ENCODE measurements around the gene CFAP54.

Gene CFAP54, protein sequence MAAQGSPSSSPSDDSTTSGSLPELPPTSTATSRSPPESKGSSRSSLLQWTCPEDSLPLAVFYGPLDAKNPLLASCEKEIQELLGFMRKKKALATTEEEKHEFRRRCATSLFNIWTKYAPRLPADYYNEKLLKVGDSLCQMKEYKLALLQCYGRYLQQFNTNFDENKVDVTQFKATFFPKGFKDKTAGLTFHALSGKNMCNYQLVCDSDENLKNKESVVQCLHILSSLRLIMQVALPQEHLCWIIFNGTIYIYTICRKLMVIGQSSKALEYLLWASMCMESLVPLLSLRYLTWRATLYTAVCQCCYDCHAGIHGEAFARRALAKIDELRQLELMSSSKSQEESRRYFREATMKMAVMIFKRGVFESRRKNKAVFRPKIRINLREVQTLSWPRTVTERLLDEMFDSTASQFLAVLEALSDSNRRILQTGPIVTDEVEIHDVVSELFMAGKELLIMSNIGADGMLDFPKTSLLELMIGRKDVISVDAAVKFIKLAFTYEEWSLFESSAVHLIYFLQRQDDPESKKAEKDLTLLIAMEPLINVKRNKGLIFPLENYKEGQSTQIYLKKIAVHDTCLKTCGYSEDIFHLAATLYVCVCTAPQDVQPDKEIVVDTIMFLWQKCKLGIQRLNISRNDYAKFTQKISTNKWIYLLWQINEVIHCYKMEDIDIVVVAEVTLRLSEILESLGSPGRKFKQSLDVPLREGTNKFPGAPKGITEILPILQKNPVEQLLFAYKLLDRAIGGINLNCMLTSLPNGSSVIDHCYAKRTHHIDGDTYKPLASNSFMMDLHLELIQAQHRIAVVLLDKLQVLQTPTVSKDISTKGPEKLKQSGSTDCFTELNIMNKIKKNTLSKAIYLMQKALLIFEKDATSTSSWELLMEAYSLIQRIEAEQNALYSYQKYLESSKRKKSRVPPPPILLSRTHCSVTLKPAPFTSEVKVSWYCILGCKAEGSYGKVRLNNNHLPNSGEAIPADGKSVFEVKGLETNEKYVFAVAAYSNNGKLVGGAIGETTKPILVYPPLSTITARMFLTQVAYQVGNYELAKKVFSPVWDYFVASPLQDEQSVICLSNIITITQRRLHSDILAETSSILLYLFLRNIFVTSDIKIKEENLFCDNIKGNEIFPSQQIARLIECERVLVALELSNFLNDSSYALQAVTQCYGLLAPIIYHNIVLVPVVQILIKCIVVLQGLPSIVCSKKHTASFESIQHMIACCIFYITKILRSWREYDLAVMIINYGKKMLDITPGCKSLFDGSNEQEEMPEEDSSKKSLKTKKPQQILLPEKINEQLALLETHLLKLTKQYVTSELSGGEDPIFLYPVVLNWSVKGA (N-terminal part only)

GRCh38 chr12:96489392-96490056, at the start of gene CFAP54:
Gene CFAP54 (plus strand): TSS chr12:96489577. CDS start chr12:96489610, 33 bp downstream.
- no peaks in the 10 kb centered on the region for H3K36me3 ChIP-seq (ENCODE audit: low read depth)
- DNase-seq (ENCODE audit: low spot score) (peak; percentile 93), ATAC-seq (ENCODE audit: low read depth) (peak; percentile 89)
- H3K9me3 ChIP-seq (ENCODE audit: severe bottlenecking): no peaks in the 10 kb centered on the region
- H3K4me1 ChIP-seq (ENCODE audit: insufficient read depth, poor library complexity, severe bottlenecking): peaks cover 25% of the 10 kb centered on the region
- peak within 1 kb of the TSS; percentile 51 for H3K4me3 ChIP-seq (ENCODE audit: severe bottlenecking)
- no peaks in the 10 kb centered on the region for H3K27me3 ChIP-seq (ENCODE audit: insufficient read depth, poor library complexity, severe bottlenecking)
- TF ChIP-seq, protein P1, sequence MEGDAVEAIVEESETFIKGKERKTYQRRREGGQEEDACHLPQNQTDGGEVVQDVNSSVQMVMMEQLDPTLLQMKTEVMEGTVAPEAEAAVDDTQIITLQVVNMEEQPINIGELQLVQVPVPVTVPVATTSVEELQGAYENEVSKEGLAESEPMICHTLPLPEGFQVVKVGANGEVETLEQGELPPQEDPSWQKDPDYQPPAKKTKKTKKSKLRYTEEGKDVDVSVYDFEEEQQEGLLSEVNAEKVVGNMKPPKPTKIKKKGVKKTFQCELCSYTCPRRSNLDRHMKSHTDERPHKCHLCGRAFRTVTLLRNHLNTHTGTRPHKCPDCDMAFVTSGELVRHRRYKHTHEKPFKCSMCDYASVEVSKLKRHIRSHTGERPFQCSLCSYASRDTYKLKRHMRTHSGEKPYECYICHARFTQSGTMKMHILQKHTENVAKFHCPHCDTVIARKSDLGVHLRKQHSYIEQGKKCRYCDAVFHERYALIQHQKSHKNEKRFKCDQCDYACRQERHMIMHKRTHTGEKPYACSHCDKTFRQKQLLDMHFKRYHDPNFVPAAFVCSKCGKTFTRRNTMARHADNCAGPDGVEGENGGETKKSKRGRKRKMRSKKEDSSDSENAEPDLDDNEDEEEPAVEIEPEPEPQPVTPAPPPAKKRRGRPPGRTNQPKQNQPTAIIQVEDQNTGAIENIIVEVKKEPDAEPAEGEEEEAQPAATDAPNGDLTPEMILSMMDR (IDR thresholded peaks at IDR 0.05; ENCODE audit: poor library complexity, severe bottlenecking): peak; percentile 97
- peak within 1 kb of the TSS; percentile 63 for H3K27ac ChIP-seq (ENCODE audit: poor library complexity, severe bottlenecking)

- Histone ChIP-seq H3K4me3 (ENCODE audit: severe bottlenecking) (no peak overlapping the region), H3K9me3 (ENCODE audit: severe bottlenecking) (no peaks in the 10 kb centered on the region), H3K27me3 (ENCODE audit: insufficient read depth, poor library complexity, severe bottlenecking) (no peaks in the 10 kb centered on the region)
Measured at GRCh38 chr12:96441816-96442215, 47.6 kb upstream of the CFAP54 start.

DNA sequence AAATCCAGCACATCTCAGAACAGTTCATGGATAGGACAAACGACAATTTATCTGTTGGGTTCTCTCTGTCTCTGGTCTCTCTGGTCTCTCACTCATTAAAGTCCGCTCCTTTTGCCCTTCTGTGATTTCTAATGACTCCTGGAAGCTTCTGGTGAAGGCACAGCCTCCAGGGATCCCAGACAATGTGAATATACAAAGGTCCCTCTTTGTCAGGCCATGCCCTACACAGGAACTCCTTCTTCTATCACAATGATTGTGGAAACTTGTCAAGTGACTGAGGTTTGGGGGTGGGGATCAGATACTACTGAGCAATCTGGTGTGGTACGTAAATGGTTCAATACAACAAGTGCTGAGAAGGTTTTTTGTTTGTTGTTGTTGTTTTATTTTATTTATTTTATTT, 46.5 kb upstream of the CFAP54 start:
- Histone ChIP-seq H3K9me3 (ENCODE audit: severe bottlenecking) (no peaks in the 10 kb centered on the region), H3K27me3 (ENCODE audit: insufficient read depth, poor library complexity, severe bottlenecking) (no peaks in the 10 kb centered on the region), H3K4me1 (ENCODE audit: insufficient read depth, poor library complexity, severe bottlenecking) (peaks cover 27% of the 10 kb centered on the region), H3K4me3 (ENCODE audit: severe bottlenecking) (no peak overlapping the region), H3K27ac (ENCODE audit: poor library complexity, severe bottlenecking) (no peak overlapping the region), H3K36me3 (ENCODE audit: low read depth) (no peaks in the 10 kb centered on the region)
- DNase-seq (ENCODE audit: low spot score) (no peak), ATAC-seq (ENCODE audit: low read depth) (no peak)
- TF ChIP-seq, protein P1 (IDR thresholded peaks at IDR 0.05; ENCODE audit: poor library complexity, severe bottlenecking): no peak

More at GRCh38 chr12:96441816-96442215, 47.6 kb upstream of the CFAP54 start:
- H3K36me3 ChIP-seq (ENCODE audit: low read depth): no peaks in the 10 kb centered on the region
- ATAC-seq (ENCODE audit: low read depth): no peak
- no peak for DNase-seq (ENCODE audit: low spot score)
- TF ChIP-seq, protein P1 (IDR thresholded peaks at IDR 0.05; ENCODE audit: poor library complexity, severe bottlenecking): no peak
- H3K27ac ChIP-seq (ENCODE audit: poor library complexity, severe bottlenecking): no peak overlapping the region
- peaks cover 19% of the 10 kb centered on the region for H3K4me1 ChIP-seq (ENCODE audit: insufficient read depth, poor library complexity, severe bottlenecking)

- H3K4me3 ChIP-seq (ENCODE audit: severe bottlenecking): no peak overlapping the region
- ATAC-seq (ENCODE audit: low read depth) (no peak), DNase-seq (ENCODE audit: low spot score) (no peak)
- no peaks in the 10 kb centered on the region for H3K36me3 ChIP-seq (ENCODE audit: low read depth)
- H3K27ac ChIP-seq (ENCODE audit: poor library complexity, severe bottlenecking): peak overlapping the region; percentile 99
- TF ChIP-seq, protein P1 (IDR thresholded peaks at IDR 0.05; ENCODE audit: poor library complexity, severe bottlenecking): no peak
- H3K27me3 ChIP-seq (ENCODE audit: insufficient read depth, poor library complexity, severe bottlenecking): no peaks in the 10 kb centered on the region
- H3K4me1 ChIP-seq (ENCODE audit: insufficient read depth, poor library complexity, severe bottlenecking): peaks cover 38% of the 10 kb centered on the region
- H3K9me3 ChIP-seq (ENCODE audit: severe bottlenecking): no peaks in the 10 kb centered on the region
Measured at GRCh38 chr12:96444399-96444798, 45.0 kb upstream of the CFAP54 start.
